K562 (cell line): Measurements from ENCODE around the gene FABP3. TPM values are rescaled to one million over a fixed set of nuclear protein-coding genes. Genes with fewer than 3 reads are reported as not detected.

Source experiments
- ATAC-seq: fragments of 200-7000 bp; cut with Tn5 transposase; 3 replicates; pipeline ENCODE4 v1.9.1; 2020; ENCODE audit warnings: moderate library complexity
- BruUV-seq: library from RNA; stranded (reverse); fragments of 400-500 nt; replicated peaks from 2 replicates; lab custom pipeline; 2021; lab: Mats Ljungman, UMichigan
- CTCF ChIA-PET: fragments of 300-600 bp; formaldehyde crosslinking; extraction: SDS; loops from one replicate; lab custom pipeline; 2021; ENCODE audit warnings: low intra/inter-chr PET ratio; lab: Yijun Ruan, JAX
- POLR2A ChIA-PET: fragments of 300-600, 350-650 bp; sonication (Branson Sonifier 250); formaldehyde crosslinking; extraction: SDS; loops from one replicate; lab custom pipeline; 2021; ENCODE audit warnings: antibody characterized with exemption, inconsistent platforms; lab: Yijun Ruan, JAX
- DNase-seq, 4 experiments: peaks; one replicate each; pipeline versions ENCODE4 v3.0.0 to v3.0.0-alpha.2; 2011 to 2018; ENCODE audit warnings: low spot score in 3 of 4, mixed read lengths in 3 of 4; ENCODE audit errors: extremely low read depth in 1 of 4
- FAIRE-seq: peaks from 2 replicates; lab custom pipeline; 2011; peaks lifted over from hg19 to GRCh38; lab: Jason Lieb, UNC
- H2AFZ ChIP-seq: 2 replicates; pipeline ENCODE4 v1.6.0; 2011; ENCODE audit warnings: low read depth, low read length, control low read depth, inconsistent platforms
- H3K27ac ChIP-seq: fragments of 200-600 bp; 3 replicates; pipeline ENCODE4 v1.8.0; 2011; ENCODE audit warnings: low read depth, mild to moderate bottlenecking, control low read depth, inconsistent platforms, low read length, moderate library complexity, mixed read lengths; ENCODE audit errors: extremely low read depth
- H3K27me3 ChIP-seq, 2 experiments: fragments of 300-600 bp in 1 of 2; 2 replicates in 1 of 2; 3 replicates in 1 of 2; pipeline versions ENCODE4 v1.6.0 to v1.8.0; 2011; ENCODE audit warnings: inconsistent platforms in 2 of 2, low read length in 2 of 2, mild to moderate bottlenecking in 1 of 2, mixed read lengths in 1 of 2, moderate library complexity in 1 of 2; ENCODE audit not compliant: control insufficient read depth in 2 of 2, insufficient read depth in 2 of 2
- H3K36me3 ChIP-seq: fragments of 300-600 bp; 3 replicates; pipeline ENCODE4 v1.8.0; 2011; ENCODE audit warnings: mild to moderate bottlenecking, low read length, inconsistent platforms; ENCODE audit not compliant: control insufficient read depth, insufficient read depth
- H3K4me1 ChIP-seq, 2 experiments: fragments of 200-600 bp in 1 of 2; replicated peaks in 1 of 2; 2 replicates in 1 of 2; 3 replicates in 1 of 2; pipeline versions ENCODE4 v1.5.1 to v1.8.0; 2011; ENCODE audit warnings: inconsistent platforms in 2 of 2, low read length in 2 of 2, mild to moderate bottlenecking in 1 of 2, mixed read lengths in 1 of 2, moderate library complexity in 1 of 2; ENCODE audit not compliant: control insufficient read depth in 2 of 2, insufficient read depth in 2 of 2
- H3K4me2 ChIP-seq: 2 replicates; pipeline ENCODE4 v1.6.1; 2011; ENCODE audit warnings: low read length, control low read depth, inconsistent platforms, mixed read lengths; ENCODE audit not compliant: insufficient read depth
- H3K4me3 ChIP-seq: fragments of 200-600 bp; sonication (generic), shearing (Covaris generic); 2 replicates; pipeline ENCODE4 v1.5.1; 2016; ENCODE audit warnings: control low read depth, inconsistent platforms
- H3K79me2 ChIP-seq: fragments of 200-600 bp; 3 replicates; pipeline ENCODE4 v1.8.0; 2011; ENCODE audit warnings: low read length, inconsistent platforms; ENCODE audit not compliant: control insufficient read depth, insufficient read depth
- H3K9ac ChIP-seq, 2 experiments: 2 replicates each; pipeline versions ENCODE4 v1.6.0 to v1.6.1; 2011; ENCODE audit warnings: low read depth in 2 of 2, low read length in 2 of 2, control low read depth in 1 of 2, inconsistent platforms in 1 of 2, mild to moderate bottlenecking in 1 of 2, mixed read lengths in 1 of 2; ENCODE audit not compliant: insufficient read depth in 1 of 2
- H3K9me1 ChIP-seq: one replicate; pipeline ENCODE4 v1.6.0; 2011; ENCODE audit warnings: inconsistent platforms, mild to moderate bottlenecking, low read length, moderate library complexity; ENCODE audit not compliant: control insufficient read depth, insufficient read depth
- H3K9me3 ChIP-seq: replicated peaks from 2 replicates; pipeline ENCODE4 v1.5.1; 2011; ENCODE audit warnings: low read depth, low read length, inconsistent platforms; ENCODE audit not compliant: control insufficient read depth, insufficient read depth
- H4K20me1 ChIP-seq: replicated peaks from 2 replicates; pipeline ENCODE4 v1.6.1; 2011; ENCODE audit warnings: low read length, inconsistent platforms, mixed read lengths; ENCODE audit not compliant: control insufficient read depth, insufficient read depth
- CEBPZ ChIP-seq: fragments of 150-350 bp; IDR thresholded peaks from 2 replicates; pipeline ENCODE4 v1.6.1; 2014; ENCODE audit warnings: low read depth, mild to moderate bottlenecking, low read length, borderline replicate concordance
- MLLT1 ChIP-seq, 2 experiments: fragments of 450-650 bp; IDR thresholded peaks; 2 replicates each; pipeline ENCODE4 v1.6.1; 2016
- NFIC ChIP-seq: fragments of 450-650 bp; IDR thresholded peaks from 2 replicates; pipeline ENCODE4 v1.6.1; 2017; ENCODE audit warnings: mild to moderate bottlenecking, inconsistent platforms
- PML ChIP-seq: IDR thresholded peaks from 2 replicates; pipeline ENCODE4 v1.6.1; 2012; ENCODE audit warnings: low read length, inconsistent platforms
- SRSF3 ChIP-seq: fragments of 200-400 bp; formaldehyde crosslinking; IDR thresholded peaks from 2 replicates; pipeline ENCODE4 v1.6.1; 2016; ENCODE audit warnings: mild to moderate bottlenecking, low read length, moderate library complexity; ENCODE audit not compliant: insufficient read depth
- TEAD1 ChIP-seq, 2 experiments: fragments of 450-650 bp in 1 of 2; sonication (generic) in 1 of 2; formaldehyde crosslinking; IDR thresholded peaks; 2 replicates each; pipeline versions ENCODE4 v1.4.0 to v1.8.0; 2020 to 2022; ENCODE audit warnings: mild to moderate bottlenecking in 2 of 2, missing genetic modification reagents in 1 of 2
- ZMIZ1 ChIP-seq, 2 experiments: fragments of 150-350 bp in 1 of 2; IDR thresholded peaks; 2 replicates each; pipeline ENCODE4 v1.6.1; 2012 to 2016; ENCODE audit warnings: low read depth in 2 of 2, low read length in 2 of 2, mild to moderate bottlenecking in 1 of 2, moderate library complexity in 1 of 2
- WGBS: fragments of 100-300 bp; shearing (Covaris generic); methylation state at CpG from one replicate; pipeline ENCODE4 v1.1.6; 2016; ENCODE audit warnings: low coverage, mixed read lengths; ENCODE audit not compliant: insufficient coverage; ENCODE audit errors: missing lambda C conversion rate; 5-methylcytosine and 5-hydroxymethylcytosine counted together
- in situ Hi-C: fragments of 300-500 bp; cut with MboI; formaldehyde crosslinking; loops from 4 replicates; pipeline ENCODE4 v1.15.0; 2018; ENCODE audit warnings: inconsistent platforms, mixed read lengths
- intact Hi-C: fragments of 100-400 bp; cut with micrococcal nuclease; formaldehyde crosslinking; loops from 2 replicates; pipeline ENCODE4 v1.14.2; 2022
- polyA plus RNA-seq, 8 experiments: library from polyadenylated mRNA; depleted of rRNA in 4 of 8; stranded (reverse) in 5 of 8; unstranded in 3 of 8; fragments of >200 nt; fragmentation: Nextera tagmentation in 2 of 8; fragmentation: Illumina TruSeq in 1 of 8; extraction: Ambion mirVana in 2 of 8; extraction: Trizol in 1 of 8; gene quantifications; 2 replicates each; pipeline versions ENCODE4 v1.2.1 to v1.2.3, GENCODE V29; 2011 to 2014; ENCODE audit warnings: inconsistent platforms in 1 of 8, missing spikeins in 1 of 8
- total RNA-seq, 7 experiments: library from RNA; depleted of rRNA in 6 of 7; stranded (reverse); fragments of >200 nt in 6 of 7; fragmentation: Illumina TruSeq in 2 of 7; extraction: Trizol in 2 of 7; gene quantifications; 2 replicates each; pipeline versions ENCODE4 v1.2.1 to v1.2.3, GENCODE V29; 2011 to 2021; ENCODE audit warnings: low replicate concordance in 1 of 7

Gene FABP3
- total and polyA plus RNA-seq, 9 of the 15 experiments (the other 6 are each of a cell fraction or from before 2014, with no cell fraction given): 0.22 TPM; not detected in 8

- TF ChIP-seq CEBPZ (no peak), NFIC (peak; percentile 73), MLLT1 (IDR thresholded peaks at IDR 0.05) (no peak)
These were observed 4.2 kb downstream of the FABP3 start (continued) for GRCh38 chr1:31368611-31369107.

- H3K4me2 ChIP-seq: no peak overlapping the region
- 28% methylated on average over 2 of the region's 2 CpGs for WGBS
- no peaks in the 10 kb centered on the region for H3K9me3 ChIP-seq
- peaks cover 39% of the 10 kb centered on the region for H3K36me3 ChIP-seq
- intact Hi-C loops (no loop called here), in situ Hi-C loops (no loop called here)
- H3K4me1 ChIP-seq: peaks cover 8 to 10% of the 10 kb centered on the region in 2 experiments; a peak in 3 of 5 replicates
- no peaks in the 10 kb centered on the region for H3K9me1 ChIP-seq
- FAIRE-seq (no peak), ATAC-seq (no peak), DNase-seq (no peak)
- no TSS peak for BruUV-seq
- no peak overlapping the region for H2AFZ ChIP-seq
- POLR2A ChIA-PET: interaction anchor here (0.7 to 0.8 kb wide), 2 partner anchors 13 to 274 kb away, joined by 3 to 4 read pairs; no protein-coding TSS in a partner anchor
- H3K27me3 ChIP-seq: no peaks in the 10 kb centered on the region
- H3K4me3 ChIP-seq: no peak overlapping the region
- H3K27ac ChIP-seq: no peak overlapping the region
- no peaks in the 10 kb centered on the region for H3K79me2 ChIP-seq
- 0 out of 2 replicates have a peak, but pooled peaks cover 3% of the 10 kb centered on the region for H4K20me1 ChIP-seq
- H3K9ac ChIP-seq: no peak overlapping the region
- CTCF ChIA-PET: no interaction called here
- no peak for TF ChIP-seq SRSF3
- no peak for TF ChIP-seq PML
- TF ChIP-seq TEAD1 (CRISPR knock-in tag; IDR thresholded peaks at IDR 0.05): no peak
- TF ChIP-seq ZMIZ1 (IDR thresholded peaks at IDR 0.05; ENCODE audit: low read depth in 2 of 2, low read length in 2 of 2): no peak
These were observed 6.1 kb downstream of the FABP3 start for GRCh38 chr1:31366796-31367195.
